GM21515 (cell line): ENCODE measurements around the gene SLC45A1.

ENCODE experiments used
- ATAC-seq: cut with Tn5 transposase; IDR thresholded peaks from one replicate; pipeline ENCODE4 v1.9.1; 2021; ENCODE audit not compliant: unreplicated experiment

SLC45A1 gene

GRCh38 chr1:8311068-8311718, 6.7 kb upstream of the SLC45A1 start:
- no peak for ATAC-seq

DNA sequence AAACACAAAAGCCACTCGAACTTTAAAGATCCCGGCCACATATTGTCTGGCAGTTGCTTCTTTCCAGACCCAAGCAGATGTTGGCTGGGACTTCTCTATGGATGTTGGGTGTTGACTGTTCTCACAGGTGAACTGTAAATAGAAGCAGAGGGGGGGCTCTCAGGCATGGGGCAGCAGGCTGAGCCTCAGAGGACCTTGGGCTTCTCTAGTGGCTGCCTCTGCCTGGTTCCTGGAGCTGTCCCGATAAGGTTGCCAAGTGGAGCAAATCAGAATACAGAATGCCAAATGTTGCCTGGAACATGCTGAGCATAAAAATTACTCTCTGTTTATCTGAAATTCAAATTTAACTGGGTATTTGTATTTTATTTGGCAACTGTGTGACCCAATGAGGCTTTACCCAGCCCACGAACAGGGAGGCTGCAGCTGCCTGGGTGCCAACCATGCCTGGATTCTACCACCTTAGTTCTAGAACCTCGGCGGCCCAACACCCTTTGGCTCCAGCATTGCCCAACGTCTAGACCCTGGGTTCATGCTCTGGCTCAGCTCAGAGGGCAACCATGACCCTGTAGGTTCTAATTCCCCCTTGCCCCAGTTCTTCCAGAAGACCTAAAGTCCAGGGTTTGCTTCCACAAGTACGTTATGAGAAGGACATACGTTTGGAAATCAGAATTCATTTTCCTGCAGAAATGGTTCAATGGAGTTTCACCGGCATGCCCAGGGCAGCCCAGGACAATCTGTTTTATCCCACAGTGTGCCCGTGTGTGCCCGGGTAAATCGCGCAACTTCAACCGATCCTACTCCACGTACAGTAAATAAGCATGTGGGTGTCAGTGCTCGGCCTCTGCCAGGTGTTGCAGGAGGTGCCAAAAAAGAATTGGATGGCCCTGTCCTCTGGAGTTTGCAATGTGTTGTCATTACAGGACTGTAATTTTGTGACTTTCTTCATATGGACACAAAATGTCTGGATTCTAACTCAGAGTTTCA, 5.4 kb upstream of the SLC45A1 start:
- ATAC-seq: no peak

- no peak for ATAC-seq
These were observed 4.7 kb upstream of the SLC45A1 start for GRCh38 chr1:8313231-8313630.

- ATAC-seq: no peak
These were observed 3.3 kb upstream of the SLC45A1 start for GRCh38 chr1:8314346-8315280.

- no peak for ATAC-seq
These were observed 2.1 kb upstream of the SLC45A1 start for GRCh38 chr1:8315573-8316475.

DNA sequence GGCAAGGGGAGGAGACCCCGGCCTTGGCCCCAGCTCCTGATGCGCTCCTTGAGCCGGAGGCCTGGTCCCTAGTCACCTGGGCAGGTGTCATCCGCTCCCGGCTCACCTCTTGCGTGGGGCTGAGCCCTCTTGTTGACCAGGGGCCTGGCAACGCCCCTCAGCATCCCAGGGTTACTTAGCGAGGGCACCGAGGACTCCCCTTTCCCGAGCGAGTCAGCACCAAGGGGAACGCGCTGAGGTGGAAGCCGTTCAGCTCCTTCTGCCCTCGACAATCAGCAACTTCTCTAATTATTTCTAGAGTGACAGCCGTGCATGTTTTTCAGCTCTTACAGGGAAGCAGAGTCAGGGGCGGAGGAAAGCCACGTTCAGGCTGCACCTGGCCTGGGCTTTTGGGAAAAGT, 522 bp downstream of the SLC45A1 start:
- no peak for ATAC-seq

- no peak for ATAC-seq
These were observed 3.7 kb downstream of the SLC45A1 start for GRCh38 chr1:8321612-8322011.

- no peak for ATAC-seq
These were observed 5.8 kb downstream of the SLC45A1 start for GRCh38 chr1:8323706-8324105.

GRCh38 chr1:8324176-8324810, 6.4 kb downstream of the SLC45A1 start:
- no peak for ATAC-seq

DNA sequence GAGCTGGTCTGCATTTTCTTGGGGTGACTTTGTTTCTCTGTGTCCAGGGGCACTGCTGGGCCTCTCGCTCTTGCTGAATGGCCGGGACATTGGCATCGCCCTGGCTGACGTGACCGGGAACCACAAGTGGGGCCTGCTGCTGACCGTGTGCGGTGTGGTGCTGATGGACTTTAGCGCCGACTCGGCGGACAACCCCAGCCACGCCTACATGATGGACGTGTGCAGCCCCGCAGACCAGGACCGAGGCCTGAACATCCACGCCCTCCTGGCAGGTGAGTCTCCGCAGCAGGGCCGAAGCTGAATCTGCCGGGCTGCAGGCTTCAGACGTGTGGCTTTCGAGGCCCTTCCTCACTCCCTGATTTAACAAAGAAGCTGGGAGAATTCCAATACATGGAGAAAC, 7.9 kb downstream of the SLC45A1 start:
- ATAC-seq: no peak

DNA sequence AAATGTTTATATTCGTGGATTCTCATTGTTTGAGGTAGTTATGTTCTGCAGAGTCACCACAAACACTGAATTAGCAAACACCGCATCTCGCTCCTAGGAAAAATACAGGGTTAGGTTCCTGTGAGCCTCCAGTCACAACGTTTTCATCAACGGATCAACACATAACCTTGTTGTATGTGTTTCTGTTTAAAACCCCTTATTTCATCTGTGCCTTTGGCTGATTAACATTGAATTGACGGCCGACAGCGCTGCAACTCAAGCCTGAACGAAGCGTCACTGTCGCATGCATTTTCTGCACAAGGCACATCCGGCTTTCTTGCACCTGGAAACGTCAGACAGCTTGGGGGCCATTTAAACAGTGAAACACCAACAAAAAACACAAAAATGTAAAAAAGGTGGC, 8.4 kb downstream of the SLC45A1 start:
- ATAC-seq: no peak

GRCh38 chr1:8328271-8328670, 10.4 kb downstream of the SLC45A1 start:
- ATAC-seq: no peak

- no peak for ATAC-seq
These were observed 11.5 kb downstream of the SLC45A1 start for GRCh38 chr1:8329439-8329838.

DNA sequence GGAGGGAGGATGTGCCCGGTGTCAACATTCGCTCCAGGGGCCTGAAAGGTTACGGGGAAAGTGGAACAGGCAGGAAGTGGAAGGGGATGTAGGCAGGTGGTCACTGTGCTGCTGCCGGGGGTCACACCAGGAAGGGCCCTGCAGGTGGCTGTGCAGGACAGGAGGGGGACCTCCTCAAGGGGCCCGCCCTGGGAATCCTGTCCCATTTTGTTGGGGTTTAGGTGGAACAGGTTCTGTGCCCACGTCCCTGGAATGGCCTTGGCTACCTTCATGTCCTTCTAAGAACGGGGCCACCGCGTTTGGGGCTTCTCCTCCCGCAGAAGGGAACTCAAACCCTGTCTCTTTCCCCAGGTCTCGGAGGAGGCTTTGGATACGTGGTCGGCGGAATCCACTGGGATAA, 11.9 kb downstream of the SLC45A1 start:
- ATAC-seq: no peak

GRCh38 chr1:8330271-8331125, 12.6 kb downstream of the SLC45A1 start:
- ATAC-seq: no peak

DNA sequence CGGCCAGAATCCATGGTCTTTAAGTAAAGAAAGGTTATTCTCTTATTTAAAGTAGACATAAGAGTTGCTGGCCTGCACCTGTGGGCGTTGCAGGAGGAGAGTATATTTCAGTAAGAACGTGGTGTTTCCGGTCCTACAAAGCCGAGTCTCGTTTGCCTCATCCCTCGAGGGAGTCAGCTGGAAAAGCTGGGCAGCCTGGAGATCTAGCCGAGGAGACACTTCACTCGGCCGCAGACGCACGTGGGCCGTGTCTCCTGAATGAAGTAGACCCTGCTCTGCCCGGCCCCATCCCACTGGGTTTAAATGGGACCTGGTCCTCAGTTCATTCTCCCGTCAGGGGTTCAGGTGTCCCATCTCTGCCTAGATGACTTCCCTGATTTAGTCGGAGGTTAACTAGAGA, 14.9 kb downstream of the SLC45A1 start:
- ATAC-seq: no peak

DNA sequence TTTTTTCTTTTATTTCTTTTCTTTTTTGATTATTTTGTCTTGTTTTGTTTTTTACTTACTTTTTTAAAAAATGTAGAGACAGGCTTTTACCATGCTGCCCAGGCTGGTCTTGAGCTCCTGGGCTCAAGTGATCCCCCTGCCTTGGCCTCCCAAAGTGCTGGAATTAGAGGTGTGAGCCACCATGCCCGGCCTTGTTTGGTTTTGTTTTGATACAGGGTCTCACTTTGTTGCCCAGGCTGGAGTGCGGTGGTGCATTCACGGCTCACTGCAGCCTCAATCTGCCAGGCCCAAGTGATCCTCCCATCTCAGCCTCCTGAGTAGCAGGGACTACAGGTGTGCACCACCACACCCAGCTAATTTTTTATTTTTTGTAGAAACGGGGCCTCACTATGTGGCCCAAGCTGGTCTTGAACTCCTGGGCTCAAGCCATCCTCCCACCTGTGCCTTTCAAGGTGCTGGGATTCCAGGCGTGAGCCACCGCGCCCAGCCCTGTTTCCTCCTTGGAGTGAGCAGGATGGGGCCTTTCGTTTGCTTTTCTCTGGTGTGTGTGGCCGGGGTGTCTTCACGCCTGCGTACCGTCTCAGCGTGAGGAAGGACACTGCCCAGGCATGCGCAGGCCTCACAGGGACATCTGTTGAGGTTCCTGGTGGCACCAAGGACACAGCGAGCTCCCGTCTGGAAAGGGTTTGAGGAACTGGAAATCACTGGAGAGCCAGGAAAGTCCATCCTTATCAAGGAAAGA, 15.5 kb downstream of the SLC45A1 start:
- ATAC-seq: no peak
